GM21360 (cell line): ENCODE measurements around the gene TAF4.

Experiments used
- ATAC-seq: cut with Tn5 transposase; IDR thresholded peaks from one replicate; pipeline ENCODE4 v1.9.1; 2021; ENCODE audit warnings: mild to moderate bottlenecking, moderate library complexity; ENCODE audit not compliant: unreplicated experiment

Gene TAF4

GRCh38 chr20:62045529-62046285 lies 20.0 kb downstream of the TAF4 start:
- ATAC-seq = no peak

GRCh38 chr20:62045118-62045517 lies 20.6 kb downstream of the TAF4 start:
- no peak for ATAC-seq

GRCh38 chr20:62044631-62045030 lies 21.1 kb downstream of the TAF4 start:
- no peak for ATAC-seq

GRCh38 chr20:62043131-62043914 lies 22.4 kb downstream of the TAF4 start:
- no peak for ATAC-seq

- ATAC-seq = no peak
Measured at GRCh38 chr20:62042025-62042820, 23.5 kb downstream of the TAF4 start.

- ATAC-seq = no peak
Measured at GRCh38 chr20:62040933-62041332, 24.7 kb downstream of the TAF4 start.

- no peak for ATAC-seq
Measured at GRCh38 chr20:62040381-62040922, 25.2 kb downstream of the TAF4 start.

GRCh38 chr20:62039738-62040137 lies 25.9 kb downstream of the TAF4 start:
- ATAC-seq = no peak

GRCh38 chr20:62032609-62033368 lies 32.9 kb downstream of the TAF4 start:
- no peak for ATAC-seq

GRCh38 chr20:62031462-62032092 lies 34.1 kb downstream of the TAF4 start:
- no peak for ATAC-seq

- ATAC-seq = peak; percentile 57
Measured at GRCh38 chr20:62030834-62031434, 34.7 kb downstream of the TAF4 start.

- no peak for ATAC-seq
Measured at GRCh38 chr20:62030357-62030756, 35.3 kb downstream of the TAF4 start.

GRCh38 chr20:62029949-62030348 lies 35.7 kb downstream of the TAF4 start:
- ATAC-seq = no peak

GRCh38 chr20:62029296-62029695 lies 36.4 kb downstream of the TAF4 start:
- no peak for ATAC-seq

GRCh38 chr20:62028384-62028783 lies 37.3 kb downstream of the TAF4 start:
- ATAC-seq = no peak

- ATAC-seq = no peak
Measured at GRCh38 chr20:62027698-62028321, 37.9 kb downstream of the TAF4 start.

- ATAC-seq = no peak
Measured at GRCh38 chr20:62027116-62027515, 38.6 kb downstream of the TAF4 start.

GRCh38 chr20:62026564-62026856 lies 39.2 kb downstream of the TAF4 start:
- ATAC-seq = no peak

- no peak for ATAC-seq
Measured at GRCh38 chr20:62025832-62026563, 39.7 kb downstream of the TAF4 start.
